Measurements from ENCODE around the gene ABHD14A.
"Not testable (repeated sequence)": the region's sequence is repeated elsewhere in the genome, so short reads cannot be mapped to it uniquely, and the experiment has no call there.

Gene ABHD14A

GRCh38 chr3:51983578-51984268 is 8.9 kb downstream of the ABHD14A start:
- Histone ChIP-seq H3K4me1 (ENCODE audit: insufficient read depth, low read length) (peaks cover 5% of the 10 kb centered on the region; the same call in 1 of the 2 replicates), H3K36me3 (ENCODE audit: insufficient read depth, low read length) (no peaks in the 10 kb centered on the region), H3K9me3 (ENCODE audit: control insufficient read depth, insufficient read depth, low read length) (no peaks in the 10 kb centered on the region), H3K9ac (ENCODE audit: low read depth, low read length) (peak overlapping the region; percentile 77)

DNA sequence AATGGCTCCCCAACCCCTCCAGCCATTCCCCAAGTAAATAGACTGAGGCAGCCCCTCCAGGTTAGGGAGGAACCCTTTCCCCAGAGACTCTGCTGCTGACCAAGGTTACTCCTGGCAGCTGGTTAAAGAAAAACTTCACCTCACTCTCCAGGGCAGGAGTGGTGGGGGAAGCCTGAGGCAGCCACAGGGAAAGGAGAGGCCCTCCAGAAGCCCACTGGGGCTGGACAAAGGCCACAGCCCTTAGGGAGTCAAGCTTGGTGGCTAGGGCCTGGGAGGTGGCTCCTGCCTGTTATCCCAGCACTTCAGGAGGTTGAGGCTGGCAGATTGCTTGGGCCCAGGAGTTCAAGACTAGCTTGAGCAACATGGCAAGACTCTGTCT is 9.4 kb downstream of the ABHD14A start:
- Histone ChIP-seq H3K36me3 (ENCODE audit: insufficient read depth, low read length) (no peaks in the 10 kb centered on the region), H3K9me3 (ENCODE audit: control insufficient read depth, insufficient read depth, low read length) (no peaks in the 10 kb centered on the region), H3K9ac (ENCODE audit: low read depth, low read length) (no peak overlapping the region), H3K4me1 (ENCODE audit: insufficient read depth, low read length) (peaks cover 5% of the 10 kb centered on the region; the same call in 1 of the 2 replicates)

DNA sequence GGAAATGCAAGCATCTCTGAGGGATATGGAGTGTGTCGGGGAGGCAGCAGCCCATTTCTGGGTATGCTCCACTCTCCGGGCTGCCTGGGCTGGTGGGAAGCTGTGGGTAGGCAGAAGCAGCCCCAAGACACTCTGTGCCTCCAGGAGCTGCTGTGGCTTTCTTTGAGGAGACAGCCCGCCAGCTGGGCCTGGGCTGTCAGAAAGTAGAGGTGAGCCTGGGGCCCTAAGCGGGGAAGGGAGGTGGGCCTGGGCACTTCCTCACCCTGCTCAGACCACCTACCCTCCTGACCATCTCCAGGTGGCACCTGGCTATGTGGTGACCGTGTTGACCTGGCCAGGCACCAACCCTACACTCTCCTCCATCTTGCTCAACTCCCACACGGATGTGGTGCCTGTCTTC is 10.2 kb downstream of the ABHD14A start:
- Histone ChIP-seq H3K9me3 (ENCODE audit: control insufficient read depth, insufficient read depth, low read length) (no peaks in the 10 kb centered on the region), H3K36me3 (ENCODE audit: insufficient read depth, low read length) (no peaks in the 10 kb centered on the region), H3K4me1 (ENCODE audit: insufficient read depth, low read length) (peaks cover 5% of the 10 kb centered on the region; the same call in 1 of the 2 replicates), H3K9ac (ENCODE audit: low read depth, low read length) (no peak overlapping the region)

DNA sequence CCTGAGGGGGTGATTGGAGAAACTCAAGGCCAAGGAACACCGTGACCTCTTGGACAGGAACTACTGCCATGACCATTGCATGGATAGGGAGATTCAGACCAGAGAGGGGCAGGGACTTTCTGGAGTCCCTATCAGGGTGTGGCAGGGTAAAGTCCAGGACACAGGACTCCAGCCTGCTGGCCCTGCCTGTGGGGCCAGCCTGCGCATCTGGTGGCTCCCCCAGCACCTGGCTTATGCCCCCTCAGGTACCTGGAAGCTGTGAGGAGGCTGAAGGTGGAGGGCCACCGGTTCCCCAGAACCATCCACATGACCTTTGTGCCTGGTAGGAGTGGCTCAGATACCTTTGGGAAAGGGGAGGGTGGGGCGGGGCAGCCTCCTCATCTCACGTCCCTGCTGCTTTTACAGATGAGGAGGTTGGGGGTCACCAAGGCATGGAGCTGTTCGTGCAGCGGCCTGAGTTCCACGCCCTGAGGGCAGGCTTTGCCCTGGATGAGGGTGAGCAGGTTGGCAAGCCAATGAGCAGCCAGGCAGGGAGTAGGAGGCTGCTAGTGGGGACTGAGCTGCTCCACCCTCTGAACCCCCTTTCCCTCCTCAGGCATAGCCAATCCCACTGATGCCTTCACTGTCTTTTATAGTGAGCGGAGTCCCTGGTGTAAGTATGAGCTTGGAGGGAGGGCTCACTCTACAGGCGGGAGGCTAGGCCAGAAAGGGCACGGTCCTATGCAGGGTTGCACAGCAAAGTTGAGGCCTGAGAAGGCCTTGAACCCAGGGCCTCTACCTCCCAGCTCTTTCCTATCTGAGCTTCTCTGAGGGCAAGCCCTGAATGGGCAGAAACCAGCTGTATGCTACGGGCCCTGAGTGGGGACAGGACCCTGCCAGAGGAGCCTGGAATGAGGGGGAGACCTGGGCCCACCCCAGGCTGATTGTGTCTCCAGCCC is 11.4 kb downstream of the ABHD14A start:
- H3K36me3 ChIP-seq (ENCODE audit: insufficient read depth, low read length), result no peaks in the 10 kb centered on the region
- H3K9me3 ChIP-seq (ENCODE audit: control insufficient read depth, insufficient read depth, low read length), result no peaks in the 10 kb centered on the region
- H3K9ac ChIP-seq (ENCODE audit: low read depth, low read length), result no peak overlapping the region
- H3K4me1 ChIP-seq (ENCODE audit: insufficient read depth, low read length), result peaks cover 5% of the 10 kb centered on the region; the same call in 1 of the 2 replicates

DNA sequence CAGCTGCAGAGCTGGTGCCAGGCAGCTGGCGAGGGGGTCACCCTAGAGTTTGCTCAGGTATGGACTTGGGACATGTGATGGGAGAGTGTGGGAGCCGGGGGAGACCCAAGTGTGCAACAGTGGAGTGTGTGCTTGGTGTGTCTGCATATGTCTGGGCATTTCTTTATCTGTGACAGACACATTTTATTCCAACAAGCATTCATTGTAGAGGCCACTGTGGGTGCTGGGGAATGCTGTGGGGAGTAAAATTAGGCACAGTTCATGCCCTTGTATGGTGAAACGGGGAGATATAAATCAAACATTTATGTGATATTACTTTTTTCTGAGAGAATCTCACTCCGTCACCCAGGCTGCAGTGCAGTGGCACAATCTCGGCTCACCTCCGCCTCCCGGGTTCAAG is 12.7 kb downstream of the ABHD14A start:
- Histone ChIP-seq H3K36me3 (ENCODE audit: insufficient read depth, low read length) (no peaks in the 10 kb centered on the region), H3K9me3 (ENCODE audit: control insufficient read depth, insufficient read depth, low read length) (no peaks in the 10 kb centered on the region), H3K4me1 (ENCODE audit: insufficient read depth, low read length) (peaks cover 5% of the 10 kb centered on the region; the same call in 1 of the 2 replicates), H3K9ac (ENCODE audit: low read depth, low read length) (no peak overlapping the region)

DNA sequence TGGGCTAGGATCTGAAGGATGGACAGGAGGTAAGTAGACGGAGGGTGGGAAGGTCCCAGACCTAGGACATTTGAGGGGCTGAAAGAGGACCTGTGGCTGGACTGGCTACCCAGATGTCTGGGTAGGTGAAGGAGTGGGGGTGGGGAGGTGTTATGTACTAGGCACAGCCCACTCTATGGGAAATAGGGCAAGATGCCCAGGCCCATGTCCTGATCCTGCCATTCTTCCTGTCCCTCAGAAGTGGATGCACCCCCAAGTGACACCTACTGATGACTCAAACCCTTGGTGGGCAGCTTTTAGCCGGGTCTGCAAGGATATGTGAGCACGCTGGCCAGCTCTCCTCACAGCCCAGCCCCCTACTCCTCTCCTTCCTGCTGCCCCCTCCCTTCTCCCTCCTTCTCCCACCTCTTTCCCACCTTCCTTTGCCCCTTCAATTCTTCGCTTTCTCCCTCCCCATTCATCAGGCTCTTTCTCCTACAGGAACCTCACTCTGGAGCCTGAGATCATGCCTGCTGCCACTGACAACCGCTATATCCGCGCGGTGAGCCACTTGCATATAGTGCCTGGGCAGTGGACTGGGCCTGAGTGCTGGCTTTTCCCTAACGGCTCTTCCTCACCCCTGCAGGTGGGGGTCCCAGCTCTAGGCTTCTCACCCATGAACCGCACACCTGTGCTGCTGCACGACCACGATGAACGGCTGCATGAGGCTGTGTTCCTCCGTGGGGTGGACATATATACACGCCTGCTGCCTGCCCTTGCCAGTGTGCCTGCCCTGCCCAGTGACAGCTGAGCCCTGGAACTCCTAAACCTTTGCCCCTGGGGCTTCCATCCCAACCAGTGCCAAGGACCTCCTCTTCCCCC is 13.7 kb downstream of the ABHD14A start:
- Histone ChIP-seq H3K36me3 (ENCODE audit: insufficient read depth, low read length) (peaks cover 1% of the 10 kb centered on the region; the same call in 1 of the 2 replicates), H3K9ac (ENCODE audit: low read depth, low read length) (no peak overlapping the region), H3K9me3 (ENCODE audit: control insufficient read depth, insufficient read depth, low read length) (no peaks in the 10 kb centered on the region), H3K4me1 (ENCODE audit: insufficient read depth, low read length) (peaks cover 5% of the 10 kb centered on the region; the same call in 1 of the 2 replicates)

DNA sequence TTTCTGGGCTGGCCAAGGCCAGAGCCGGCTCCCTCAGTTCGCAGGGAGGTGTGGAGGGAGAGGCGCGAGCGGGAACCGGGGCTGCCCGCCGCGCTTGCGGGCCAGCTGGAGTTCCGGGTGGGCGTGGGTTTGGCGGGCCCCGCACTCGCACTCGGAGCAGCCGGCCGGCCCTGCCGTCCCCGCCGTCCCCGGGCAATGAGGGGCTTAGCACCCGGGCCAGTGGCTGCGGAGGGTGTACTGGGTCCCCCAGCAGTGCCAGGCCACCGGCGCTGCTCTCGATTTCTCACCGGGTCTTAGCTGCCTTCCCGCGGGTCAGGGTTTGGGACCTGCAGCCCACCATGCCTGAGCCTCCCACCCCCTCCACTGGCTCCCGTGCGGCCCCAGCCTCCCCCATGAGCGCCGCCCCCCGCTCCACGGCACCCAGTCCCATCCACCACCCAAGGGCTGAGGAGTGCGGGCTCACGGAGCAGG is 15.7 kb downstream of the ABHD14A start:
- Histone ChIP-seq H3K36me3 (ENCODE audit: insufficient read depth, low read length) (peaks cover 16% of the 10 kb centered on the region), H3K4me1 (ENCODE audit: insufficient read depth, low read length) (peaks cover 11% of the 10 kb centered on the region; the same call in 1 of the 2 replicates)
- H3K9ac ChIP-seq (ENCODE audit: low read depth, low read length); H3K9me3 ChIP-seq (ENCODE audit: control insufficient read depth, insufficient read depth, low read length): not testable (repeated sequence)

DNA sequence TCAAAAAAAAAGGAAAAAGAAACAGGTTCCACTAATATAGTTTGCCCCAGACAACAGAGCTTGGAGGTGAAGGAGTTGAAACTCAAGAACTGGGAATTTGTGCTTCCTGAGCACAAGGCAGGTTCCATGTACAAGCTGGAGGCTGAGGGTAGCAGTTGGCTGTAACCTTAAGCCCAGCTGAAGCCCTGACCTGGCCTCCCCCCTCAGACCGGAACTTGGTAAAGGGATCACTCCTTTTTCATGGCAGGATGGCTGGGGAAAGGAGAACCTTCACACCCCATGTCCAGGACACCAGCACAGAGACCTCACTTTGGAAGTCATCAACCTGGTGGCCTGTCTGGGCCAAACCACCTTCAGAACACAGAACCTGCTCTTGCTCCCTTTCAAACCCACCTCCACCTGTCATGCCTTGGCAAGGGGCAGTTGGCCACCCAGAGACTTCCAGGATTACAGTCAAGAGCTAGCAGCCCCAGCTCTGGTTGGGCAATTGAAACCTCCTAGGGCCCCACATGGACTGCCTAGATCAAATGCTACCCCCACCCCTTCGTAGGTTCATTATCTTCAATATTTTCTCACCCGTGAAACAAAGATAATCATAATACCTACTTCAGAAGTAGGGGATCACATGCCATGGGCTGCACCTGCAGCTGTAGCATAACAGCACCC is 17.3 kb downstream of the ABHD14A start:
- peaks cover 16% of the 10 kb centered on the region for H3K36me3 ChIP-seq (ENCODE audit: insufficient read depth, low read length)
- H3K4me1 ChIP-seq (ENCODE audit: insufficient read depth, low read length), result peaks cover 11% of the 10 kb centered on the region; the same call in 1 of the 2 replicates
- H3K9ac ChIP-seq (ENCODE audit: low read depth, low read length), result no peak overlapping the region
- no peaks in the 10 kb centered on the region for H3K9me3 ChIP-seq (ENCODE audit: control insufficient read depth, insufficient read depth, low read length)

DNA sequence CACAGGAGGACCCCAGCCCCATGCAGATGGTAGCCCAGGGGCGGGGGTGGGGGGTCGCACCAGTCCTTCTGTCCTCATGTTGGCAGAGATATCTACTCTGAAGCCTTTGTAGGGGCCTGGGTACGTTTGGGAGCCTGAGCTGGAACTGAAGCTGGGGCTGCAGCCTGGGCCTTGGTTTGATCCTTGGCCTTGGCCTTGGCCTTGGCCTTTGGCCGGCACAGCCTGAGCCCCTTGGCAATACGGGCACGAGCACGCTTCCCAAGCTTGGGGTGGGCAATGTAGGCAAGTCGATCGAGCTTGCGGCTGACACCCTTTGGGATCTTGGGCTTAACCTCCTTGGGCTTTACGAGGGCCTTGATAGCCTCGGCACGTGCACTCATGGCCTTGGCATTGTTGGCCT is 18.8 kb downstream of the ABHD14A start:
- peaks cover 18% of the 10 kb centered on the region for H3K4me1 ChIP-seq (ENCODE audit: insufficient read depth, low read length)
- not testable (repeated sequence) for H3K9me3 ChIP-seq (ENCODE audit: control insufficient read depth, insufficient read depth, low read length); H3K9ac ChIP-seq (ENCODE audit: low read depth, low read length)
- peaks cover 16% of the 10 kb centered on the region for H3K36me3 ChIP-seq (ENCODE audit: insufficient read depth, low read length)

- Histone ChIP-seq H3K9ac (ENCODE audit: low read depth, low read length) (peak overlapping the region; percentile 83), H3K36me3 (ENCODE audit: insufficient read depth, low read length) (peaks cover 16% of the 10 kb centered on the region), H3K9me3 (ENCODE audit: control insufficient read depth, insufficient read depth, low read length) (no peaks in the 10 kb centered on the region), H3K4me1 (ENCODE audit: insufficient read depth, low read length) (peaks cover 18% of the 10 kb centered on the region)
These were observed 19.7 kb downstream of the ABHD14A start for GRCh38 chr3:51994530-51994929.

GRCh38 chr3:51995346-51996163 is 20.7 kb downstream of the ABHD14A start, which contains the start of gene RPL29:
TSS of gene RPL29 (minus strand) at chr3:51995895. CDS start at chr3:51995461, 434 bp downstream.
- no peaks in the 10 kb centered on the region for H3K9me3 ChIP-seq (ENCODE audit: control insufficient read depth, insufficient read depth, low read length)
- H3K9ac ChIP-seq (ENCODE audit: low read depth, low read length), result peak within 1 kb of the TSS; percentile 83
- peaks cover 18% of the 10 kb centered on the region for H3K4me1 ChIP-seq (ENCODE audit: insufficient read depth, low read length)
- peaks cover 16% of the 10 kb centered on the region for H3K36me3 ChIP-seq (ENCODE audit: insufficient read depth, low read length)

GRCh38 chr3:51997172-51997571 is 22.3 kb downstream of the ABHD14A start:
- Histone ChIP-seq H3K36me3 (ENCODE audit: insufficient read depth, low read length) (peaks cover 16% of the 10 kb centered on the region), H3K9ac (ENCODE audit: low read depth, low read length) (no peak overlapping the region), H3K9me3 (ENCODE audit: control insufficient read depth, insufficient read depth, low read length) (no peaks in the 10 kb centered on the region), H3K4me1 (ENCODE audit: insufficient read depth, low read length) (peaks cover 23% of the 10 kb centered on the region)
